HepG2 (cell line): ENCODE data around the gene ITIH2. TPM values are rescaled to one million over a fixed set of nuclear protein-coding genes. Genes with fewer than 3 reads are reported as not detected.

Experiments used
- ETS1 ChIP-seq: sonication (generic); formaldehyde crosslinking; IDR thresholded peaks from 2 replicates; pipeline ENCODE4 v1.4.0; 2020; ENCODE audit warnings: missing genetic modification reagents
- GMEB2 ChIP-seq: IDR thresholded peaks from 2 replicates; pipeline ENCODE4 v1.6.1; 2016; ENCODE audit warnings: missing biosample characterization, missing genetic modification reagents, low read depth
- HBP1 ChIP-seq: IDR thresholded peaks from 2 replicates; pipeline ENCODE4 v1.6.1; 2016; ENCODE audit warnings: low read depth, control low read depth
- HDAC1 ChIP-seq: sonication (generic); formaldehyde crosslinking; IDR thresholded peaks from 2 replicates; pipeline ENCODE4 v1.5.1; 2020; ENCODE audit warnings: mild to moderate bottlenecking, missing genetic modification reagents
- IRF9 ChIP-seq: sonication (generic); formaldehyde crosslinking; IDR thresholded peaks from 2 replicates; pipeline ENCODE4 v1.8.0; 2022; ENCODE audit warnings: missing genetic modification reagents, mild to moderate bottlenecking, borderline replicate concordance
- NCOA2 ChIP-seq: sonication (generic); formaldehyde crosslinking; IDR thresholded peaks from 2 replicates; pipeline ENCODE4 v1.8.0; 2022; ENCODE audit warnings: inconsistent platforms
- NPAS2 ChIP-seq: sonication (generic); formaldehyde crosslinking; IDR thresholded peaks from 2 replicates; pipeline ENCODE4 v1.8.0; 2022; ENCODE audit warnings: mild to moderate bottlenecking, missing genetic modification reagents, borderline replicate concordance
- RARG ChIP-seq: sonication (generic); formaldehyde crosslinking; IDR thresholded peaks from 2 replicates; pipeline ENCODE4 v1.4.0; 2020; ENCODE audit warnings: low read depth, mild to moderate bottlenecking, missing genetic modification reagents
- TEAD2 ChIP-seq: sonication (generic); formaldehyde crosslinking; IDR thresholded peaks from 2 replicates; pipeline ENCODE4 v1.9.0; 2021; ENCODE audit warnings: missing genetic modification reagents
- ZNF276 ChIP-seq: sonication (generic); formaldehyde crosslinking; IDR thresholded peaks from 2 replicates; pipeline ENCODE4 v1.4.0; 2020; ENCODE audit warnings: mild to moderate bottlenecking, low read depth, missing genetic modification reagents
- ZNF382 ChIP-seq: sonication (generic); formaldehyde crosslinking; IDR thresholded peaks from 2 replicates; pipeline ENCODE4 v1.5.0; 2020; ENCODE audit warnings: missing genetic modification reagents, mild to moderate bottlenecking, borderline replicate concordance
- ZNF510 ChIP-seq: sonication (generic); formaldehyde crosslinking; IDR thresholded peaks from 2 replicates; pipeline ENCODE4 v1.4.0; 2020; ENCODE audit warnings: low read depth, mild to moderate bottlenecking, missing genetic modification reagents
- ZNF546 ChIP-seq: sonication (generic); formaldehyde crosslinking; conservative IDR thresholded peaks from 2 replicates; pipeline ENCODE4 v1.8.1; 2023; ENCODE audit warnings: mild to moderate bottlenecking, missing genetic modification reagents
- ZNF605 ChIP-seq: sonication (generic); formaldehyde crosslinking; IDR thresholded peaks from 2 replicates; pipeline ENCODE4 v1.8.0; 2022; ENCODE audit warnings: mild to moderate bottlenecking, missing genetic modification reagents
- ZNF720 ChIP-seq: sonication (generic); formaldehyde crosslinking; IDR thresholded peaks from 2 replicates; pipeline ENCODE4 v1.4.0; 2020; ENCODE audit warnings: missing genetic modification reagents
- polyA plus RNA-seq, 8 experiments: library from polyadenylated mRNA; depleted of rRNA in 3 of 8; stranded (reverse) in 7 of 8; unstranded in 1 of 8; fragments of >200 nt; fragmentation: Illumina TruSeq in 4 of 8; extraction: Trizol in 4 of 8; gene quantifications; 2 replicates each; pipeline versions ENCODE4 v1.2.1 to v1.2.3, GENCODE V29; 2011 to 2016; ENCODE audit warnings: low read depth in 4 of 8, missing spikeins in 1 of 8, mixed read lengths in 1 of 8; ENCODE audit not compliant: insufficient read depth in 1 of 8
- total RNA-seq, 5 experiments: library from RNA; depleted of rRNA; stranded (reverse); fragments of >200 nt; fragmentation: Illumina TruSeq; extraction: Trizol; gene quantifications; 2 replicates each; pipeline ENCODE4 v1.2.3, GENCODE V29; 2016; ENCODE audit warnings: low read depth in 1 of 5

The ITIH2 gene
- total and polyA plus RNA-seq, 2 of the 13 experiments (the other 11 are each of a cell fraction or from before 2014, with no cell fraction given): 1,197 to 1,427 TPM

- TF ChIP-seq IRF9 (no peak; the same call in 1 of the 2 replicates), ETS1 (no peak), HDAC1 (CRISPR knock-in tag) (peak; percentile 55; the same call in 1 of the 2 replicates), ZNF510 (0 out of 2 replicates have a peak, but pooled peaks have one; percentile 93), TEAD2 (no peak), ZNF546 (CRISPR knock-in tag) (peak; percentile 56; the same call in 1 of the 2 replicates), NPAS2 (no peak), ZNF605 (CRISPR knock-in tag) (peak; percentile 54; the same call in 1 of the 2 replicates), HBP1 (CRISPR knock-in tag) (no peak), ZNF720 (CRISPR knock-in tag) (no peak), RARG (CRISPR knock-in tag) (0 out of 2 replicates have a peak, but pooled peaks have one; percentile 52), NCOA2 (no peak), GMEB2 (CRISPR knock-in tag) (no peak), ZNF382 (CRISPR knock-in tag) (no peak), ZNF276 (no peak)
These were observed 84.9 kb downstream of the ITIH2 start, which contains the start of the genes ATP5F1C and KIN (continued) for GRCh38 chr10:7787857-7788638.
